ENCODE measurements around the gene CDC27.

DNA sequence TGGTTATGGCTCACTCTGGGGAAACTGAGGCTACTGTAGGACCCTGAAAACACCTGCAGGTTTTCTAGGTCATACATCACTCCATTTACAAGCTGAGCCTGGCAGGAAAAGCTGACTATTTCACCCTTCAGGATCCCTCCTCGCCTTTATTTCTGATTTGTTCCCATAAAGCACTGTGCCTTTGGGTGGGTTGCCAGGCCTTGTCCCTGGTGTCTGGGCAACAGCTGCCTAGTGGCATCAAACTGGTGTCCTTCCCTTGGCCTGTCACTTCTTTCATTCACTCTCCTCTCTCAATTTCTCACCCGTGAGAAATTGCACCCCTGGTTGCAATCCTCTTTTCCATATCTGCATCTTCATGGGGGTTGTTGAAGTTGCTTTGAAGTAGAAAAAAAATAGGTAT, 21.7 kb upstream of the CDC27 start:
- TF ChIP-seq, protein P1, sequence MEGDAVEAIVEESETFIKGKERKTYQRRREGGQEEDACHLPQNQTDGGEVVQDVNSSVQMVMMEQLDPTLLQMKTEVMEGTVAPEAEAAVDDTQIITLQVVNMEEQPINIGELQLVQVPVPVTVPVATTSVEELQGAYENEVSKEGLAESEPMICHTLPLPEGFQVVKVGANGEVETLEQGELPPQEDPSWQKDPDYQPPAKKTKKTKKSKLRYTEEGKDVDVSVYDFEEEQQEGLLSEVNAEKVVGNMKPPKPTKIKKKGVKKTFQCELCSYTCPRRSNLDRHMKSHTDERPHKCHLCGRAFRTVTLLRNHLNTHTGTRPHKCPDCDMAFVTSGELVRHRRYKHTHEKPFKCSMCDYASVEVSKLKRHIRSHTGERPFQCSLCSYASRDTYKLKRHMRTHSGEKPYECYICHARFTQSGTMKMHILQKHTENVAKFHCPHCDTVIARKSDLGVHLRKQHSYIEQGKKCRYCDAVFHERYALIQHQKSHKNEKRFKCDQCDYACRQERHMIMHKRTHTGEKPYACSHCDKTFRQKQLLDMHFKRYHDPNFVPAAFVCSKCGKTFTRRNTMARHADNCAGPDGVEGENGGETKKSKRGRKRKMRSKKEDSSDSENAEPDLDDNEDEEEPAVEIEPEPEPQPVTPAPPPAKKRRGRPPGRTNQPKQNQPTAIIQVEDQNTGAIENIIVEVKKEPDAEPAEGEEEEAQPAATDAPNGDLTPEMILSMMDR (IDR thresholded peaks at IDR 0.05; ENCODE audit: low read depth, low read length), result no peak
- TF ChIP-seq EZH2phosphoT487 (IDR thresholded peaks at IDR 0.05; ENCODE audit: low read depth), result no peak

Data from OCI-LY3 (cell line).